ENCODE data around the gene MAPK12. TPM values are rescaled to one million over a fixed set of nuclear protein-coding genes. Genes with fewer than 3 reads are reported as not detected.

The MAPK12 gene
- total and polyA plus RNA-seq, 2 of the 8 experiments (the other 6 are each of a cell fraction or from before 2014, with no cell fraction given), result 17.3 to 20.3 TPM

DNA sequence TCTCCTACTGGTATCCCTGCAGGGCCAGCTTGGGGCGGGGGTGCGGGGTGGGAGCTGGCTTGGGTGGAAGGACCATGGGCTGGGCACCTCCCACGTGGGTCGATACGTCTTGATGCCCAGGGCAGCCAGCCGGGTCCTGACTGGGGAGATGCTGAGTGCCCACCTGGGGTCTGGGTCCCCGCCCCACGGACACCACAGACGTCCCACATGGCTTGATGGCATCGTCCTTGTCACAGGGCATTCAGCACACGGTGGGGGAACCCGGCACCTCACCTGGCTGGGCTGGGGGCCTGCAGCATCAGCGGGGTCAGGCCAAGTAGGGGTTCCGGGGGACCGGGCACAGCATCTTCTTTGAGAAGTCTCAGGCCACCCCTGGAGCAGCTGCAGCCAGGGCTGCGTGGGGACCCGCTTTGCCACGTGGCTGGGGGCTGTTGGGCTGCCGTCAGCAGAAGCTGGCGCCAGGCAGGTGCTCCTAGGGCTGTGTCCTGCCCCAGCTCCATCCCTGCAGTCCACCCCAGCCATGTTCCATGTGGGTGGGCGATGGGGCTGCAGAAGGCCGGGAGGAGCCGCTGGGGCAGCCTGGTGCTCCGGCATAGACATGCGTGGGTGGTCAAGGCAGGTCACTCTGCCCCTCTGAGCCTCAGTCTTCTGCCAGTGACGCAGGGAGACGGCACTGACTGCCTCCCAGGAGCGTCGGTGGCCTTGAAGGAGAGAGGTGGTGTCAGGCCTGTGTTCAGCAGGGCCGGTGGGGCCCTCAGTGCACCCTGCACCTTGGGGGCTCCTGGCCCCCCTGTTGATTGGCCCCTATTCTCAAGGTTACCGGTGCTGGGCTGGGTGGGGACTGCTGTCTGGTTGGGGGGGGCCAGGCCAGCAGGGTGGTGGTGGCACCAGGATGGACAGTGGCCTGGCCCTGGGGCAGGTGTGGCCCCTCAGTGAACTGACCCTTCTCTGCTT, 52.3 kb downstream of the MAPK12 start:
- no peak overlapping the region for H3K4me2 ChIP-seq (ENCODE audit: insufficient read depth in 1 of 2, low read depth in 2 of 2, low read length in 2 of 2)
- H3K9ac ChIP-seq (replicated peaks in 1 of 4; ENCODE audit: extremely low read depth in 1 of 4, low read depth in 3 of 4, low read length in 3 of 4), result no peak overlapping the region
- H4K8ac ChIP-seq (ENCODE audit: extremely low read depth, insufficient read depth, low read length), result no peak overlapping the region
- TF ChIP-seq POLR2A (IDR thresholded peaks at IDR 0.05; ENCODE audit: control extremely low read depth in 1 of 2, low read depth in 2 of 2, low read length in 2 of 2) (no peak), YY1 (IDR thresholded peaks at IDR 0.05; ENCODE audit: low read depth, low read length) (no peak), RXRA (IDR thresholded peaks at IDR 0.05; ENCODE audit: insufficient read depth, low read depth, low read length) (no peak), GABPA (IDR thresholded peaks at IDR 0.05; ENCODE audit: borderline replicate concordance, insufficient read depth, low read length) (no peak), CHD1 (IDR thresholded peaks at IDR 0.05; ENCODE audit: low read depth, low read length) (no peak), SP1 (IDR thresholded peaks at IDR 0.05; ENCODE audit: low read depth, low read length) (no peak), ASH2L (IDR thresholded peaks at IDR 0.05; ENCODE audit: low read length) (no peak), SIX5 (IDR thresholded peaks at IDR 0.05; ENCODE audit: low read depth, low read length) (no peak), SRF (IDR thresholded peaks at IDR 0.05; ENCODE audit: low read depth, low read length) (no peak)
- TF ChIP-seq, protein P1, sequence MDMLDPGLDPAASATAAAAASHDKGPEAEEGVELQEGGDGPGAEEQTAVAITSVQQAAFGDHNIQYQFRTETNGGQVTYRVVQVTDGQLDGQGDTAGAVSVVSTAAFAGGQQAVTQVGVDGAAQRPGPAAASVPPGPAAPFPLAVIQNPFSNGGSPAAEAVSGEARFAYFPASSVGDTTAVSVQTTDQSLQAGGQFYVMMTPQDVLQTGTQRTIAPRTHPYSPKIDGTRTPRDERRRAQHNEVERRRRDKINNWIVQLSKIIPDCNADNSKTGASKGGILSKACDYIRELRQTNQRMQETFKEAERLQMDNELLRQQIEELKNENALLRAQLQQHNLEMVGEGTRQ (IDR thresholded peaks at IDR 0.05; ENCODE audit: low read length), result no peak
- no peak overlapping the region for H2BK15ac ChIP-seq (ENCODE audit: low read length)
- peaks cover 4 to 29% (median 21%) of the 10 kb centered on the region in 4 experiments; a peak in 7 of 8 replicates for H3K36me3 ChIP-seq (ENCODE audit: control insufficient read depth in 2 of 4, insufficient read depth in 4 of 4, low read length in 3 of 4)
- H3K27me3 ChIP-seq (replicated peaks in 1 of 4; ENCODE audit: control insufficient read depth in 3 of 4, extremely low read depth in 1 of 4, insufficient read depth in 3 of 4, low read length in 3 of 4), result no peaks in the 10 kb centered on the region
- no peaks in the 10 kb centered on the region for H3K9me3 ChIP-seq (ENCODE audit: insufficient read depth in 2 of 2, low read depth in 1 of 2, low read length in 1 of 2)
- no peak overlapping the region for H3K23ac ChIP-seq (ENCODE audit: insufficient read length)
- H3K56ac ChIP-seq (replicated peaks; ENCODE audit: insufficient read length, low read depth, low read length), result no peak overlapping the region
- no peak overlapping the region for H3K4ac ChIP-seq (replicated peaks; ENCODE audit: insufficient read length, low read depth, low read length)
- DNase-seq (ENCODE audit: low read depth in 1 of 2, low spot score in 2 of 2) (no peak), FAIRE-seq (no peak)
- no peak overlapping the region for H3K4me3 ChIP-seq (ENCODE audit: extremely low read depth in 1 of 4, insufficient read depth in 2 of 4, low read depth in 3 of 4, low read length in 4 of 4)
- H3K14ac ChIP-seq (ENCODE audit: insufficient read length), result no peak overlapping the region
- no peak overlapping the region for H3K27ac ChIP-seq (ENCODE audit: low read depth, low read length)
- H3K79me2 ChIP-seq (ENCODE audit: control insufficient read depth in 1 of 2, insufficient read depth in 2 of 2, low read length in 2 of 2), result peaks cover 0 to 13% of the 10 kb centered on the region in 2 experiments; a peak in 1 of 4 replicates
- 91% methylated on average over 25 of the region's 31 CpGs; no CpG with 5 or more reads in 1 of the 2 experiments for WGBS, 2 experiments (ENCODE audit: extremely low coverage in 1 of 2, insufficient coverage in 1 of 2, insufficient read length in 1 of 2, insufficient replicate concordance in 2 of 2, low coverage in 1 of 2, low lambda C conversion rate in 2 of 2, missing lambda C conversion rate in 1 of 2)
- no peak overlapping the region for H4K5ac ChIP-seq (ENCODE audit: insufficient read length, low read depth, low read length)
- POLR2A ChIA-PET (ENCODE audit: partially characterized antibody), result interaction anchor here (0.6 to 1.6 kb wide), 4 partner anchors 10 to 29 kb away, joined by 3 to 4 read pairs (median 4); no protein-coding TSS in a partner anchor
- CTCF ChIA-PET (ENCODE audit: partially characterized antibody), result interaction anchor here (0.5 to 7.0 kb wide), 11 partner anchors 12 to 441 kb away, joined by 3 to 83 read pairs (median 5); partner anchors contain the start of gene PANX2
- peaks cover 5% of the 10 kb centered on the region; the same call in 1 of the 2 replicates for H3K79me1 ChIP-seq (ENCODE audit: low read depth, low read length)
- no peak overlapping the region for H4K91ac ChIP-seq (replicated peaks; ENCODE audit: insufficient read length, low read length)
- no peak overlapping the region for H2AFZ ChIP-seq (ENCODE audit: low read length)
- H2BK120ac ChIP-seq (replicated peaks; ENCODE audit: low read depth, low read length), result no peak overlapping the region
- H3K18ac ChIP-seq (ENCODE audit: extremely low read depth, low read length), result no peak overlapping the region
- no peak overlapping the region for H2BK12ac ChIP-seq (ENCODE audit: low read depth, low read length)
- no peak overlapping the region for H2AK5ac ChIP-seq (ENCODE audit: low read depth, low read length)
- peaks cover 0 to 3% (median 1%) of the 10 kb centered on the region in 4 experiments; a peak in 2 of 7 replicates for H3K4me1 ChIP-seq (replicated peaks in 1 of 4; ENCODE audit: control insufficient read depth in 3 of 4, insufficient read depth in 4 of 4, low read length in 3 of 4)
- H2BK5ac ChIP-seq (ENCODE audit: low read depth, low read length), result no peak overlapping the region; the same call in 1 of the 2 replicates
- no peak overlapping the region for H2BK20ac ChIP-seq (ENCODE audit: low read length)
- peaks cover 8 to 25% of the 10 kb centered on the region in 2 experiments for H4K20me1 ChIP-seq (replicated peaks in 1 of 2; ENCODE audit: control insufficient read depth in 1 of 2, insufficient read depth in 2 of 2, low read length in 2 of 2)
- no peaks in the 10 kb centered on the region for H3K23me2 ChIP-seq (ENCODE audit: low read depth, low read length)

Data from H1 (cell line).